GM19397 (cell line): ENCODE data around the gene ABCC1.
A peak's percentile ranks its signal among the peaks of the same experiment; 100 is the strongest.

Source experiments
- ATAC-seq: cut with Tn5 transposase; IDR thresholded peaks from one replicate; pipeline ENCODE4 v1.9.1; 2021; ENCODE audit warnings: mild to moderate bottlenecking, moderate library complexity; ENCODE audit not compliant: unreplicated experiment

Gene ABCC1

GRCh38 chr16:15990902-15991301 is 41.5 kb downstream of the ABCC1 start:
- ATAC-seq, result no peak

GRCh38 chr16:15993128-15993527 is 43.7 kb downstream of the ABCC1 start:
- ATAC-seq, result no peak

- no peak for ATAC-seq
Observed at GRCh38 chr16:15993541-15993940, 44.1 kb downstream of the ABCC1 start.

- ATAC-seq, result no peak
Observed at GRCh38 chr16:15993946-15994665, 44.7 kb downstream of the ABCC1 start.

- ATAC-seq, result no peak
Observed at GRCh38 chr16:15996432-15997109, 47.2 kb downstream of the ABCC1 start.

- ATAC-seq, result no peak
Observed at GRCh38 chr16:16000685-16001084, 51.3 kb downstream of the ABCC1 start.

GRCh38 chr16:16001596-16002255 is 52.3 kb downstream of the ABCC1 start:
- no peak for ATAC-seq

DNA sequence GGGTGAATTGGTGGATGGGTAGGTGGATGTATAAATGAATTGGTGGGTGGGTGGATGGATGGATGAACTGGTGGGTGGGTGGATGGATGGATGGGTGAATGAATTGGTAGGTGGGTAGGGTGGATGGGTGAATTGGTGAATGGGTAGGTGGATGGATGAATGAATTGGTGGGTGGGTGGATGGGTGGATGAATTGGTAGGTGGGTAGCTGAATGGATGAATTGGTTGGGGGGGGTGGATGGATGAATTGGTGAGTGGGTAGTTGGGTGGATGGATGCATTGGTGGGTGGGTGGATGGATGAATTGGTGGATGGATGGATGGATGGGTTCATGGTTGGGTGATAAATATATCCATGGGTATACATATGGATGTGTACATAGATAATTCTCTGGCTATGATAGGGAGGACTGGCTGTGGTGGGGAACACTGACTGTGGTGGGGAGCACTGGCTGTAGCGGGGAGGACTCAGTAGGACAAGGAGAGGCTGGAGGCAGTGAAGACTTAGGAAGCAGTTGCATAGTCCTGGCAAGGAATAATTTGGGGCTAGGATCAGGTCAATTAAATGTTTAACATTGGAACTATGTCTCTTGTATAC is 54.4 kb downstream of the ABCC1 start:
- no peak for ATAC-seq

DNA sequence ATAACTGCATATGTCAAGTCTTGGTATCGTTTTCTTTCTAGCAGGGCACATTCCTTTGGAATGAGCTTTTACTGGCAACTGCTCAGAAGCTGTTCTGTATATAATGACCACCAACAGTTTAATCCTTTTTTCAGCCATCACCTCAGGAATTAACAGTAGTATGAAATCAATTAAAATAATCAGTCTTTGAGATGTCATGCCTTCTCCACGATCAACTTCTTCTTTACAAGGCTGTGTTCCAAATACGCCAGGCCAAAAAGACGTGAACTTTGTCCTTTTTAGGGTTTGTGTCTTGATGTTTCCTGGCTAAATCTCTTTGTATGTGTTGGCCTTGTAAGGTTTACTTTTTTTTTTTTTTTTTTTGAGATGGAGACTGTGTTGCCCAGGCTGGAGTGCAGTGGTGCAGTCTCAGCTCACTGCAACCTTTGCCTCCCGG is 54.9 kb downstream of the ABCC1 start:
- ATAC-seq, result no peak

DNA sequence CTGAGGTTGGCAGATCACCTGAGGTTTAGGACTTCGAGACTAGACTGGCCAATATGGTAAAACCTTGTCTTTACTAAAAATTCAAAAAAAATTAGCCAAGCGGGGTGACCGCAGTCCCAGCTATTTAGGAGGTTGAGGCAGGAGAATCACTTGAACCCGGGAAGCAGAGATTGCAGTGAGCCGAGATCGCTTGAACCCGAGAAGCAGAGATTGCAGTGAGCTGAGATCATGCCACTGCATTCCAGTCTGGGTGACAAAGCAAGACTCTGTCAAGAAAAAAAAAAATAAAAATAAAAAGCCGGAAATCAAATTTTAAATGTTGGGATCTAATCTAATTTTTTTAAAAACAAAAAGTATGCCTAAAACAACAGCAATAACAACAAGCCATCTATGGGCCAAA is 56.3 kb downstream of the ABCC1 start:
- ATAC-seq, result no peak

DNA sequence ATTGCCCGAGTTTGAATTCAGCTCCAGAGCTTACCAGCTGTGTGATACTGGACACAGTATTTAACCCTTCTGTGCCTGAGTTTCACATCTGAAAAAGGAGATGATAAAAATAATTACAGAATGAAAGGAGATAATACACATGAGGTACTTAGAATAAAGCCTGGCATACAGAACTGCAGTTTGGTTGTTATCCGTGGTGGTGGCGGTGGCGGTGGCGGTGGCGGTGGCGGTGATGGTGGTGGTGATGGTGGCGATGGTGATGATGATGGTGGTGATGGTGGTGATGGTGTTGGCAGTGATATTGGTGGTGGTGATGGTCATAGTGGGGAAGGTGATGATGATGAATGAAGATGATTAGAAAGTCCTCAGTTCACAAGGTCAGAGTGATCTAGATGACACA is 57.2 kb downstream of the ABCC1 start:
- ATAC-seq, result no peak

- peak; percentile 71 for ATAC-seq
Observed at GRCh38 chr16:16007743-16008111, 58.3 kb downstream of the ABCC1 start.

DNA sequence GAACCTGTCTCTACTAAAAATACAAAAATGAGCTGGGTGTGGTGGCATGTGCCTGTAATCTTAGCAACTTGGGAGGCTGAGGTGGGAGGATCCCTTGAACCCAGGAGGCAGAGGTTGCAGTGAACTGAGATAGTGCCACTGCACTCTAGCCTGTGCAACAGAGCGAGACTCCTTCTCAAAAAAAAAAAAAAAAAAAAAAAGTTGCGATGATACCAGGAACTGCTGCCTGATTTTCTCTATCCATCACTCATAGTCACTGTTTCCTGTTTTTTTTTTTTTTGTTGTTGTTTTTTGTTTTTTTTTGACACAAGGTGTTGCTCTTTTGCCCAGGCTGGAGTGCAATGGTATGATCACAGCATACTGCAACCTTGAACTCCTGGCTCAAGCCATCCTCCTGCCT is 59.2 kb downstream of the ABCC1 start:
- ATAC-seq, result no peak

GRCh38 chr16:16009401-16009800 is 60.0 kb downstream of the ABCC1 start:
- ATAC-seq, result no peak

DNA sequence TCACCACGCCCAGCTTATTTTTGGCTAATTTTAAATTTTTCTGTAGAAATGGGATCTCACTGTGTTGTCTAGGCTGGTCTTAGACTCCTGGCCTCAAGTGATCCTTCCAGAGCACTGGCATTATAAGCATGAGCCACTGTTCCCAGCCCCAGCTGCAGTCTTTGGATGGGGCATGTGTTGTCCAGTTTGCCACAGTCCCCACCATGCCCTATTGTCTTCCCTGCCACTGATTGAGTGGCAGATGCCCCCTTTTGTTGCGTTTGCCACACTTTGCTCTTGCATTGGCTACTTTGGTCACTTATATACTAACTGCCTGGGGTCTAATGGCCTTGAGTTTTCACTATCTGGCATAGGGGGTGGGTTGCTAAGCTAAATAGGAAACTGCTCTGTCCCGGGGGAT is 60.8 kb downstream of the ABCC1 start:
- no peak for ATAC-seq

DNA sequence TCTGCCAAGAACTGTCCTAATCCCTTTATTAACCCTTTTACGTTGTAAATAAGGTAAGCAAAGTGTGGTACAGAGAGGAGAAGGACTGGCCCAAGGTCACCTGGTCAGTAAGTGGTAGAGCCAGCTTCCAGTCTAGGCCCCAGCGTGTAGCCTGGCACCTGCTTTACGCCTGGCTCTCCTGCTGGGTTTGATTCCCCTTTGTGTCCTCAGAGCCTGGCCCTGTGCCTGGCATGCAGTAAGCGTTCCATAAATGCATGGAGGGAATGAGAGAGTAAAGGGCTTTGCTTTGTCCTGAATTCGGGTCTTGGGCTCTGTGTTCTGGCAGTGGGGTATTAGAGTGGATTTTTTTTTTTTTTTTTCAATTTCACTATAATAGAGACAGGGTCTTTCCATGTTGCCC is 62.7 kb downstream of the ABCC1 start:
- ATAC-seq, result no peak

- no peak for ATAC-seq
Observed at GRCh38 chr16:16013812-16014211, 64.4 kb downstream of the ABCC1 start.

DNA sequence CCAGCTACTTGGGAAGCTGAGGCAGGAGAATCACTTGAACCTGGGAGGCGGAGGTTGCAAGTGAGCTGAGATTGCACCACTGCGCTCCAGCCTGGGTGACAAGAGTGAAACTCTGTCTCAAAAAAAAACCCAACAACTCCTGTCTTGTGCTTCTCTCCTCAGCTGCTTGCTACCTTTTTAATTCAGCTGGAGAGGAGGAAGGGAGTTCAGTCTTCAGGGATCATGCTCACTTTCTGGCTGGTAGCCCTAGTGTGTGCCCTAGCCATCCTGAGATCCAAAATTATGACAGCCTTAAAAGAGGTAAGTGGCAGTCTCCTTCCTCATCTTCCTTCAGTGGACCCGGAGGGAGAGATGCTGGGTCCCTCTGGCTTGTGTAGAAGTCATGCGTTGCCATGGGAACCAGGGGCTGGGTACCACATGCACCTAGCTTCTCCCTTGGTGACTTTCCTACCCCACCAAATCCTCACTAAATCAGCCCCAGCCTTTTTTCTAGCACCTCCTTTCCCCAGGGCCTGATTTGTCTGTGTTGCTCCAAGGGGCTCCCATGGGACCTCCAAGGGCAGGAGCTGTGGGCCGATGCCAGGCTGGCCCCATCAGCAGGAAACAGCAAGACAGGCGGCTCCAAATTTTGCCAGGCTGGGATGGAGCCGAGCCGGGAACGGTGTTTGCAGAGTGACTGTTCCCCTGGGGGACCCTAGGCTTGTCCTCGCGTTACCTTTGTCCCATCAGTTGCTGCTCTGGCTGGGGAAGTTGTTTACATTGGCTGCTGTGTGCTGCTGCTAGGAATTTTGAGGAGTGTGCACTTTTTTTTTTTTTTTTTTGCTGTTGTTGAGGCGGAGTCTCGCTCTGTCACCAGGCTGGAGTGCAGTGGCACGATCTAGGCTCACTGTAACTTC is 65.2 kb downstream of the ABCC1 start:
- no peak for ATAC-seq

DNA sequence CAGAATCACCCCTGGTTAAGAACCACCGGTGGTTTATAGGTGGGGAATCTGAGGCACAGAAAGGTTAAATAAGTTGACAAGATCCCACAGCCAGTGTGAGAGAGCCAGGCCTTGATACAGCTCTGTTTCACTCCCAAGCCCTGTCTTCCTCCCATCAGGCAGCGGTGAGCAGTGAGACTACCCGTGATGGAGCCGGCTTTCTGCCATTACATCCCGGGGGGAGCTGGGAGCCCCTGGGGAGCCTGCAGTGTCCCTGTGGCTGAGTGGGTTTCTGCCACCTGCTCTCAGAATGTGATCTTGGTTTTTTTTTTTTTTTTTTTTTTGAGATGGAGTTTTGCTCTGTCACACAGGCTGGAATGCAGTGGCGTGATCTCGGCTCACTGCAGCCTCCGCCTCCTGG is 66.4 kb downstream of the ABCC1 start:
- ATAC-seq, result no peak

DNA sequence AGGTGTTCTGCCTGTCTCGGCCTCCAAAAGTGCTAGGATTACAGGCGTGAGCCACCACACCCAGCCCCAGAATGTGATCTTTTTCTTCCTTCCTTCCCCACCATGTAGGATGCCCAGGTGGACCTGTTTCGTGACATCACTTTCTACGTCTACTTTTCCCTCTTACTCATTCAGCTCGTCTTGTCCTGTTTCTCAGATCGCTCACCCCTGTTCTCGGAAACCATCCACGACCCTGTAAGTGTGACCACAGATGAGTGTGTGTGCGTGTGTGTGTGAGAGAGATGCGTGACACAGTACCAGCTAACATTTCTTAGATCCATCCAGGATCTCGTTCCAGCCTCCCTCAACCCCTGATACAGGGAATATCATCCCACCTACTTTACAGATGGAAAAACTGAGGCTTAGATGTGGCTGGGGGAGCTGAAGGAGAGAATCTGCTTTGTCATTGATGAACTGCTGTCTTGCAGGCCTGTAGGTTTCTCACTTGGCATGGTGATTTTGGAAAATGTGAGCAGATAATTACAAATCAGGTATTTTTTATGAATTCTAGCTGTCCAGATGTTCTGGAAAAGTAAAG is 67.1 kb downstream of the ABCC1 start:
- no peak for ATAC-seq
